HUDEP-2 (cell line): ENCODE data around the gene FBH1.
"Not testable (repeated sequence)": the region's sequence is repeated elsewhere in the genome, so short reads cannot be mapped to it uniquely, and the experiment has no call there.

ENCODE experiments used
- DNase-seq, 76 experiments: peaks; one replicate each; lab custom pipeline; 2025; ENCODE audit not compliant: unreplicated experiment in 76 of 76; lab: John Stamatoyannopoulos, UW

Gene FBH1

DNA sequence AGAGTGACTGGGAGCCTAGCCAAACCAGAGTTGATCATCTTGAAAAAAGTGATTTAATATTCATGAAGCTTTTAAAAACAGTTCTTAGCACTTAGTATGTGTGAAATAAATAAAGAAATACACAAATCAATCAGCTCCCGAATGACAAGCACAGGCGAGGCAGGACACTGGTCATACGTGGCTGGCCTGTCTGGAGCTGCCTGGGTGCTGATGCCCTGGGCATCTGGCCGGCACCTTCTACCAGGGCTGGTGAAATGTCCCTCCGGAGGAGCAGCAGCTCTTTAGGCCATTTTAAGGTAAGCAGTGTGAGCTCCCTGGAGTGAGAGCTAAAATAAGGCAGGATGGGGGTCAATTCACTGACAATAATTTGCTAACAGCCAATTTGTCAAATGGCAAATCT, 63.6 kb downstream of the FBH1 start:
- DNase-seq, result no peak

DNA sequence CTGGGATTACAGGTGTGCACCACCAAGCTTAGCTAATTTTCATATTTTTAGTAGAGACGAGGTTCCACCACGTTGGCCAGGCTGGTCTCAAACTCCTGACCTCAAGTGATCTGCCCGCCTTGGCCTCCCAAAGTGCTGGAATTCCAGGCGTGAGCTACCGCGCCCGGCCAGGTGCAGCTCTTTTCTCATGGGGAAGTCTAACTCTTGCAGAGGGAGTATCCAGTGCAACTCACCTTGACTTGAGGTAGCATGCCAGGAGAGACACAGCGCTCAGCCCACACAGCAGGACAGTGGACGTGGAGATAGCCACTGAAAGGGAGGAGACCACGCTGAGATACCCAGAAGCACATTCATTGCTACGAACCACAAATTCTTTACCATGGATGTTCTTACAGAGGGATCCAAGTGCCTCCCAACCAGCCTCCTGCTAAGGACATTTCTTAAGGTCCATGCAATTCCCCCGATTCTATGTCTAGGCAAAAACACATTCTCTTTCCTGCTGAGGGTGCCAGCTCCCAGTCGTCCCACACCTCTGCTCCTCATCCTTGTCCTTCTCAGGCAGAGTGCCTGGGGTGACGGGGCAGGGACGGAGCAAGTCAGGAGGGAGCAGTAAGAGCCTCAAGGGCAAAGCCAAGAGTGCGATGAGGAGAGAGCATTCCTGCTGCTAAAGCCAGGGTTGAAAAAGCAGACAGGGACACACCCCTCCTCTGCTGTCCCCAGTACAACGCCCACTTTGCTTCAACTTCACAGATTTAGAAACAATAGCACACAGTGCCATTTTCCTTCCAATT, 66.3 kb downstream of the FBH1 start:
- no peak for DNase-seq

DNA sequence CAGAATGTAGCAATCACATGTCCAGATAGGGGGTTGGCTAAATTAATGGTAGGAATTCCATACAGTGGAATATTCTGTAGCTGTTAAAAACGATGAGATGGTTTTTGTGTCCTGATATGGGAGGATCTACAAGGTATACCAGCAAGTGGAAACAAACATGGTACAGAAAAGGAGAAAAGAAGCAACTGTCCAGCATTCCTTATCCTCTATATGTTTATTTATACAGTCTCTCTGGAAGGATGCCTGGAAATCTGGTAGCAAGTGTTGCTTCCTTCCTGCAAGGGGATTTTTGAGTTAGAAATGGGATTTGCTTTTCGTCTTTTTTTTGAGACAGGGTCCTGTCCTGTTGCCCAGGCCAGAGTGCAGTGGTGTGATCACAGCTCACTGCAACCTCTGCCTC, 68.0 kb downstream of the FBH1 start:
- DNase-seq, result no peak

DNA sequence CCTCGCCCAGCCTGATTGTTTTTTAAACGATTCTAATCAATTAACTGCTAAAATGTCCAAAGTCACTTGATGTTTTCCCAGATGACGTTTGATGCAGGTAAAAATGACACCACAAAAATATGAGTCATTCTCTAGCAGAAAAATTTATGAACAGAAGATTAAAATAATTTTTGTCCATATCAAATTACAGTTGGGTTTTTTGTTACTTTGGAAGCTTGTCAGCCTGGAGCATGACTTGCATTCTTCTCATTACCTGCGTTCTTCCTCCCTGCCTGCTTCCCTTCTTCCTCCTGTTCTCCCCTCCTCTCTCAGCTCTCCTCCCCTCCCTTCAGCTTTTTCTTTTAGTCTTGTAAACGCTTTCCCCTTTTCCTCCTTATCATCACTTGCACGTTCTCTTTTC, 68.6 kb downstream of the FBH1 start:
- DNase-seq, result no peak

DNA sequence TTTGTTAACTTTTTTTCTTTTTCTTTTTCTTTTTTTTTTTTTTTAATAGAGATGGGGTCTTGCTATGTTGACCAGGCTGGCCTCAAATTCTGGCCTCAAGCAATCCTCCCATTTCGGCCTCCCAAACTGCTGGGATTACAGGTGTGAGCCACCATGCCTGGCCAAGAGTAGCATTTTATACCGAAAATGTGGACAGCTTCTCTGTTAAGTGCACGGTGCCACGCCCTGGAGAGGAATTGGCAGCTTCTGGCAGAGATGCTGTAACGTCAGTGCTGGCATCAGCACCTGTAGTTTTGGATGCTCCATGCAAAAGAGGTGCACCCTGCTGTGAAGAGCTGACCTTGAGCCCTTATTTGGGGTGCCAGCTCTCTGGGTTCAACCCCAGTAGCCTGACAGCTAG, 69.1 kb downstream of the FBH1 start:
- no peak for DNase-seq

DNA sequence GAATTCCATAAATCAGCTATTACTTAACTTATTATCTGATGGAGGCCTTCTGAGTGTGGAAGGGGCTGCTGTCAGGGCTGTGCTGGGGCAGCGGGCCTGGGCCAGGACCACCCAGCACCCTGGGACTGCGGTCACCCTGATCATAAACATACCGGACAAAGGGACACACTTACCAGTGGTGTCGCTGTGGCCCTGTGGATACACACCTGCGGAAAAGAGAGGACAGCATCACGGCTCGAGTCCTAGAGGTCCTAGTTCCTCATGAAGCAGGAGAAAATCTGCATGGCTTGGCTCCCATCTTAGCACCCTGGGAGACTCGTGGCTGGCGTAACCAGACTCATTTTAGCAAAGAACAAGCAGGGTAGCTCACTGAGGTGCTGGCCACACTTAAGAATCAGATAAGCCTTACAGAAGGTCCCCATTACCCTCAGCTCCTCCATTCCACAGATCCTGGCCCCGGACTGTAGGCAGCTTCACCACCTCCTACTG, 69.6 kb downstream of the FBH1 start:
- DNase-seq, result peak in 3 of 76 experiments; percentile 11 to 47 (median 26)

DNA sequence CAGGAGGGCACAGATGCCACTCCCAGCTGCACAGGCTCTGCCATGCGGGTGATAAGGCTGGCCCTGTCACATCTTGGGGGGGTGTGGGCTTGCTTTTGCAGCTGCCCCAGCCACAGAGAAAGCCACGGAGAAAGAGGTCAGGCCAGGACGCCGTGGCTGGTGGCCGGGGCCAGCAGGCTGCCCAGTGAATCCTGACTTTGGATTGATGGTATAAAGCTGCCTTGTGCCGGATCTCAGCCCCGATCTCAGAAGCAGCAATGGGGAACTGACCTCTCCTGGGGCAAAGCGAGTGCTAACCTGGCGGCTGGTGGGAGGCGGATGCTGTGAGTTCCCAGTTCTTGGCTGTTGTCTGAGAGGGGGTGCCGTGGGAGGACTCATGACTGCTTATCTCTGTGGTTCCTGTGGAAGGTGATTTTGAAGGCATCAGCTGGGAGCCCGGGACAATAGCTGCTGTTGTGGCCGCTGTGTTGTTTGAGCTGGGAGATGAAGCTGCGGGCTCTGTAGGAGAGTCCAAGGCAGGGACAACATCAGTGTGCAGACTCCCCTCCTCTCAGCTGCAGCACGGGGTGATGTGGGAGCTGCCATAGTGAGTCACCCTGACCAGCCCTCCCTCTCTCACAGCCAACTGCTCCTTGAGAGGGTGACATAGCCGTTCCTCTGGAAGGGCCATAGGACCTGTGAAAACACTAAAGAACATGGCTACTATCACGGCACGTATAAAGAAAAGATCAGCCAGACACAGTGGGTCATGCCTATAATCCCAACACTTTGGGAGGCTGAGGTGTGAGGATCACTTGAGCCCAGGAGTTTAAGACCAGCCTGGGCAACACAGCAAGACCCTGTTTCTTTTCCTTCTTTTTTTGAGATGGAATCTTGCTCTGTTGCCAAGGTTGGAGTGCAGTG, 70.3 kb downstream of the FBH1 start:
- peak in 71 of 76 experiments; percentile 15 to 86 (median 65) for DNase-seq

DNA sequence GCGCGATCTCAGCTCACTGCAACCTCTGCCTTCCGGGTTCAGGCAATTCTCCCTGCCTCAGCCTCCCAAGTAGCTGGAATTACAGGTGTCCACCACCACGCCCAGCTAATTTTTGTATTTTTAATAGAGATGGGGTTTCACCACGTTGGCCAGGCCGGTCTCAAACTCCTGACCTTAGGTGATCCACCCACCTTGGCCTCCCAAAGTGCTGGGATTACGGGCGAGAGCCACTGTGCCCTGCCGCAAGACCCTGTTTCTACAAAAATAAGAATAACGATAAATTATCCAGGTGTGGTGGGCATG, 70.9 kb downstream of the FBH1 start:
- DNase-seq, result not testable (repeated sequence)

DNA sequence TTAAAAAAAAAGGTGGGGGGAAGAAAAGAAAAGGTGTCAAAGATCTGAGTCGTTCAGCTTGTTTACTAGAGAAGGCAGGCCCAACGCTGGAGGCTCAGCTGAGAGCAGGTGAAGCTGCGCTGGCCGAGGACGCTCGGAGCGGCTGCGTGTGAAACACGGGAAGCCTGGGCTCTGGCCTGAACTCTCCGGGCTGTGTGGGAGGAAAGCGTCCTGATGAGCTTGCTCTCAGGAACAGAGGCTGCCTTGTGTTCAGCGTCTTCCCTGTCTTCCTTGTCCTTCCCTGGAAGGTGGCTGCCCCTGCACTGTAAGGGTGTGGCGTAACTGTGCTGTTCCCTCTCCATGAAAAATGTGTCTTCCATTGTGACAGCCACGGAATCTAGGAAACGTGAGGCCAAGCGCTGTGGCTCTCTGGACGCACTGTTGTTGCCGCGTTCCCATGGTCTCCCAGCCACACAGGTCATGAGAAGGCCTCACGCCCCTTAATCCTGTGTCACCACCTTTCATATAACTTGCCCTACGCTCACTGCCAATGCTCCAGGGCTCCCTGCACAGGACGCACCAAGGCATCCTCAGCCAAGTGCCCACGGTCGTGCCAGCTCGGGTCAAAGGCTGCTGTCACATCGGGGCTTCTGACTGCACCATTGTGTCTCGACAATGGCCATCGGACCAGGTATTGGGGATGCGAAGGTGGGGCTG, 71.5 kb downstream of the FBH1 start:
- no peak for DNase-seq

DNA sequence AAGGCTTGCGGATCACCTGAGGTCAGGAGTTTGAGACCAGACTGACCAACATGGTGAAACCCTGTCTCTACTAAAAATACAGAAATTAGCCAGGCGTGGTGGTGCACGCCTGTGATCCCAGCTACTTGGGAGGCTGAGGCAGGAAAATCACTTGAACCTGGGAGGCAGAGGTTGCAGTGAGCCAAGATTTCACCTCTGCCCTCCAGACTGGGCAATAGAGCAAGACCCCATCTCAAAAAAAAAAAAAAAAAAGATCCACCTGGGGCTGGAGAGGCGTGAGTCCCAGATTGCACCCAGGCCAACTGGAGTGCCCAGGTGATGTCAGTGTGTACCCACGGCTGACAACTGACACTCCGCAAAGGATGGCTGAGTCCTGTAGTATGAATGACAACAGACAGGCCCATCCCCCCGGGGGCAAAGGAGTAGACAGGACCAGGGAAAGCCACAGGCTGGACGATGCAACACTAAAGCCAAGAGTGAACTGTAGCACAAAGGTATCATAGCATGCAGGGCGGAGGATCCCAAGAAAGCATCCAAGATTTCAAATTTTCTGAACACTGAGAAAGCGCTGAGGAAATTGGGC, 72.4 kb downstream of the FBH1 start:
- not testable (repeated sequence) for DNase-seq

DNA sequence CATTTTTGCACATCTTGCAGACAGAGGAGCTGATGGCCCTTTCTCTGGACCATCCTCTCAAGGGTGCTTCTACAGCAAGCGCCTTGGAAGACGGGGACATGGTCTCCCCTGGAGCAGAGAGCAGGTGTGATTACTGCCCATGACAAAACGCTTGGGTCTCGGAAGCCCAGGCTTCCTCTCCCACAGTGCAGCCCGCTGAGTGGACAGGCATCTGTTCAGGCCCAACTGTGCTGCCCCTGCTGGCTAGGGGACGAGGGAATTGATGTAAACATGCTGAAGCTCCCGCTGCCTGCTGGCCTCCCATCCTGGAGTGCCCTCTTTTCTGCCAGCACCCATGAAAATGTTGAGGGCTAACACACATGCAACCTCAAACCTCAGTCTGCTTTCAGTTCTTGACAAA, 73.0 kb downstream of the FBH1 start:
- no peak for DNase-seq

DNA sequence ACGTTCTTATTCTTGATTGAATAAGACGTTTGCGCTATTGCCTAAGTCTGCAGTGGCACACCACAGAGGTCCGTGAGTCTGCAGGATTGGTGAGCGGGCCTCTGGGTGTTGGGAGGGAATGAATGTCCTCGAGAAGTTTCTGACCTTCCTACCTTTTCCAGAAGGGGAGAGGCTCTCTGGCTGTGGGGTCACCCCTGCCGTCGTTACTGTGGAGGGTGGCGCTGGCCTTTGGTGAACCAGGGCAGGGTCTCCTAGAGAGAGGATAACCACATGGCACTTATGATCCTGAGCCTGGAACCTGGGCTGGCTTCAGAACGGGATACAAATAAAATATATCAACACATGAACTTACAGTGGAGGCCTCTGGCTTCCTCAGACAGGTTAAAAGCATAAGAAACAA, 73.5 kb downstream of the FBH1 start:
- DNase-seq, result no peak

DNA sequence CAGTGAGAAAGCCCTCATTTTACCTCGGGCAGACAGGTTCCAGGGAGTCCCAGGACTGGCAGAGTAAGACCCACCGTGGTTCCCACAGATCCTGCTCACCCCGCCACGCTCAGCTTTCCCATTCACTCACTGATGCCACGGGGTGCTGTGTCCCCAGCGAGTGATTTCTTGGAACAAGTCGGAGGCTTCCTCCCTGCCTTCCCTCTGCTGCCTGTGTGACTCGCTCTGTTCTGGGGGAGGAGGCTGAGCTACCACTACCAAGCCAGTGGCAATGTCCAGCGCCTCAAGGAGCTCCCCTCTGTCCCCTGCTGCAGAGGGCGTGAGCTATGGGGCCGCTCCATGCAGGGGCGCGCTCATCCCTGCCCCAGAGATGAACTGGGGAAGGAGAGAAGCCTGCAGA, 74.7 kb downstream of the FBH1 start:
- no peak for DNase-seq

DNA sequence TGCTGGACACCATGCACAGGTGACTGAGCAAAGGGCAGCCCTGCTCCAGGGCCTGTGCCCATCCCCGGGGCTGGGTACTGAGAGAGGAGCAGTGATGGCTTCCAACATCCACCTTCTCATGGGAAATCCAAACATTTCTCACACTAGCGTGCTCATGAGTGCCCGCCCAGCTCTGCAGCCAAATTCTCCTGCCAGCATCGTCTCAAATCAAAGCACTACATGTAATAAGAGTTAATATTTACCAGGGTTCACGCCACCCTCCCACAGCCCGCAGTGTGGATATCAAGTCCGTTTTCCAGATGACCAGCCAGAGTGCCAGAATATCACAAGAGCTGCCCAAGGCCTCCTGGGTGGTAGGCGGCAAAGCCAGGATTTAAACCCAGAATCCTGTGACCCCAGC, 75.2 kb downstream of the FBH1 start:
- no peak for DNase-seq

DNA sequence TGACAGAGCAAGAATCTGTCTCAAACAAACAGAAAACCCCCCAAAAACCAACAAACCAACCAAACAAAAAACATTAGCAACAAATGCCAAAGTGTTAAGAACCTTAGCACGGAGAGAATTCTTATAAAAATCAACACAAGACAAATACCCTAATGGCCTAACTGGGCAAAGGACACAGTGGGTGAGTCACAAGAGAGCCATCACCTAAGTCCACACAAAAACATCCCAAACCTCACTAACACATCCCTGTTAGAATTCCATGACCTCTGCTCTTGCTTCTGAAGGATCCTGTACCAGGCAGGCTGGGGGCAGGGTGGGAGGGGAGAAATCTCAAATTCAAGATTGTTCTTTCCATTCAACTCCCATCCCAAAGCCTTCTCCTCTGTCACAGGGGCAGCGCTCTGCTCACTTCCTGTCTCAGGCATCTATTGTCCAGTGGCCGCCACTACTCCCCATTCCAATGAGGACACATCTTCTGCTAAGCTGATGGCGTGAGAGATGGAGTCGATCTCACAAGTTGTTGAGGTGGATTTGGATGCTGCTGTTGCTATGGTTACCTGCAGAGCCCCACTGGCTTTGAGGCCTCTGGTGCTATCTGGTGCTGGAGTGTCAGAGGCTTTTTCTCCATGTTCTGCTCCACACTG, 78.1 kb downstream of the FBH1 start:
- DNase-seq, result no peak

DNA sequence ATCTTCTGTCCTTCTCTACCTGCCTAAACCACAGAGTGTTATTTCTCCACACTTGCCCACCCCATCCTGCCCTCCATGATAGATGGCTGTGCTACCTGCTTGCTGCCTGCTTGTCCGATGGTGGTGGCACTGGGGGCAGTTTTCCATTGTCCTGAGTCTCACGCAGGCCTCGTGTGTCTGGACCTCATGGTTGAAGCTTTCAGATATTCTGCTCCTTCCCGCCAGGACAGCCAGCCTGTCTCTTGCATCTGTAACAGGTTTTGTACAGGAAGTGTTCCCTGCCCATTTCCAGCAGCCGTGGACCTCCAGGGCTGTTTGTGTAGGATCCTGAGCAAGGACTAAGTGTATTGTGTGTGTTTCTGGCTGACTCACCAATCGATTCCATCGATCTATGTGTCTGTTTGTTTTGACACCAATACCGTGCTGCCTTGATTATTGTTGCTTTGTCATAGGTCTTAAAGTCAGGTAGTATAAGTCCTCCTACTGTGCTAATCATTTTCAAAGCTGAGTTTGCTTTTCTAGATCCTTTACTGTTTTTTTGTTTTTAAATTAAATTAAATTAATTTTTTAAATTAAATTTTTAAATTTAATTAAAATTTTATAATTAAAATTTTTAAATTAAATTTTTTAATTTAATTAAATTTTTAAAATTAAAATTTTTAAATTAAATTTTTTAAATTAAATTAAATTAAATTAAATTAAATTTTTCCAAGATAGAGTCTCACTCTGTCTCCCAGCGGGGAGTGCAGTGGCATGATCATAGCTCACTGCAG, 78.8 kb downstream of the FBH1 start:
- no peak for DNase-seq

DNA sequence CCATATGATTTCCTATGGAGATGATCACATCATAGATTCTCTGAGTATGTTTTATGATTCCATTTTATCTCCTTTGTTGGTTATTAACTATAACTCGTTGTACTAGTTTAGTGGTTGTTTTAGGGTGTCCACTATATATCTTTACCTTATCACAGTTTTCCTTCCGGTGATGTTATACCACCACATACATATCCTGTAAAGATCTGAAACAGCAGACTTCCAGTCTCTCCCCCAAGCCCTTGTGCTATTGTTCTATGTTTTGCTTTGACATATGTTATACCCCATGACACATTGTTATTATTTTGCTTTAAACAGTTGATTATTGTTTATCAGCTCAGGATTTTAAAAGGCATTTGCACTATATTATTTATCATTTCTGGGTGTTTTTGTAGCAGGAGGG, 80.0 kb downstream of the FBH1 start:
- no peak for DNase-seq

DNA sequence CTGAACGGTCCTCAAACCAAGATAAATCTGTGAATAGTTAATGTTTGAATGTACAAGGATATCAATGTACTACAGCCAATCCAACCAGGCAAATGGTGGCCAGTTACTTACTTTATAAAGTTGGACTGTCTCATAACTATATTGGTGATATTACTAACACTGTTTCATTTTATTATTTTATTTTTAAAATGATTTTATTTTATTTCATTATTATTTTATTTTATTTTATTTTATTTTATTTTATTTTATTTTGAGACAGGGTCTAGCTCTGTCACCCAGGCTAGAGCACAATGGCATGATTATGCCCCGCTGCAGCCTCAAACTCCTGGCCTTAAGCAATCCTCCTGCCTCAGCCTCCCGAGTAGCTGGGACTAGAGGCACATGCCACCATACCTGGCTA, 80.5 kb downstream of the FBH1 start:
- DNase-seq, result no peak

DNA sequence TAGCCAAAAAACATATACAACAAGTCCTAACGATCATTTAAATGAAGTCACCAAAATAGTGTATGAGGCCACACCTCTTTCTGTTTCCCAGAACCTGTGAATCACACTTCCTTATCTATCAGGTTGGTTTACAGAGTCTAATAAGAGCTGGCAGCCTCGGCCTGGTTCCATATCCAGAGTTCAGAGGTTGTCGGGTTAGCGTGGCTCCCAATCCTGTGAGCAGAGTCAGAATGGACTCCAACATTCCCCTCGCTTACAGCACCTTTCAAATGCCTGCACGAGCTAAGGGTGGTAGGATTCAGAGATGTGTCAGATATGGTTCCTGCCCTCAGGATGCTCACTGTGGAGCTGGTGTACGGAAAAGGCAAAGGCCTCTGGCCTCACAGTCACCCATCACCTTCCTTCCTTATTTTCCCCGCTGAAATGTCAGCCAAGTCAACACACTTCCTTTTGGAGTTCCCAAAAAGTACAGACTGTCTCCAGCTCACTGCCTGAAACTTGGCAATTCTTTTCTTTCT, 81.3 kb downstream of the FBH1 start:
- peak in 66 of 76 experiments; percentile 6 to 81 (median 48) for DNase-seq
